SK-N-SH treated with all-trans-retinoic acid at 6 μM for 48 hours (cell line): ENCODE results near the gene SOD3.

ENCODE experiments used
- ATAC-seq: fragments of 200-7000 bp; cut with Tn5 transposase; 3 replicates; pipeline ENCODE4 v1.9.1; 2020; ENCODE audit warnings: mild to moderate bottlenecking, moderate library complexity
- BACH2 ChIP-seq: fragments of 250-450 bp; sonication (Bioruptor Pico); IDR thresholded peaks from 2 replicates; pipeline ENCODE4 v1.9.0; 2021; ENCODE audit warnings: mild to moderate bottlenecking, borderline replicate concordance
- CREB5 ChIP-seq: fragments of 250-450 bp; sonication (Bioruptor Pico); IDR thresholded peaks from 2 replicates; pipeline ENCODE4 v1.5.1; 2020; ENCODE audit warnings: low read depth, mild to moderate bottlenecking, moderate library complexity
- CSDC2 ChIP-seq: fragments of 250-450 bp; sonication (Bioruptor Pico); IDR thresholded peaks from 2 replicates; pipeline ENCODE4 v1.5.0; 2020; ENCODE audit warnings: mild to moderate bottlenecking, moderate library complexity
- CSRNP3 ChIP-seq: fragments of 250-450 bp; sonication (Bioruptor Pico); IDR thresholded peaks from 2 replicates; pipeline ENCODE4 v1.5.1; 2021; ENCODE audit warnings: mild to moderate bottlenecking, moderate library complexity
- ESRRG ChIP-seq: fragments of 250-450 bp; sonication (Bioruptor Pico); IDR thresholded peaks from 2 replicates; pipeline ENCODE4 v1.6.1; 2021; ENCODE audit warnings: mild to moderate bottlenecking
- GLIS3 ChIP-seq: fragments of 250-450 bp; sonication (Bioruptor Pico); IDR thresholded peaks from 2 replicates; pipeline ENCODE4 v1.5.0; 2020; ENCODE audit warnings: mild to moderate bottlenecking, moderate library complexity
- ISL1 ChIP-seq: fragments of 250-450 bp; sonication (Bioruptor Pico); IDR thresholded peaks from 2 replicates; pipeline ENCODE4 v2.1.2; 2022; ENCODE audit warnings: mild to moderate bottlenecking, moderate library complexity
- OSR1 ChIP-seq: fragments of 250-450 bp; sonication (Bioruptor Pico); IDR thresholded peaks from 2 replicates; pipeline ENCODE4 v1.8.0; 2022; ENCODE audit warnings: moderate library complexity, mild to moderate bottlenecking, inconsistent platforms
- PPARA ChIP-seq: fragments of 250-450 bp; sonication (Bioruptor Pico); IDR thresholded peaks from 2 replicates; pipeline ENCODE4 v1.5.0; 2020; ENCODE audit warnings: mild to moderate bottlenecking, borderline replicate concordance
- SNAI2 ChIP-seq: fragments of 250-450 bp; sonication (Bioruptor Pico); IDR thresholded peaks from 2 replicates; pipeline ENCODE4 v1.5.0; 2020; ENCODE audit warnings: mild to moderate bottlenecking, moderate library complexity
- TCF4 ChIP-seq: fragments of 250-450 bp; sonication (Bioruptor Pico); IDR thresholded peaks from 2 replicates; pipeline ENCODE4 v1.8.0; 2021; ENCODE audit warnings: mild to moderate bottlenecking, moderate library complexity, borderline replicate concordance
- TOX ChIP-seq: fragments of 250-450 bp; sonication (Bioruptor Pico); IDR thresholded peaks from 2 replicates; pipeline ENCODE4 v1.8.0; 2021; ENCODE audit warnings: mild to moderate bottlenecking, moderate library complexity, borderline replicate concordance
- TSHZ2 ChIP-seq: fragments of 250-450 bp; sonication (Bioruptor Pico); IDR thresholded peaks from 2 replicates; pipeline ENCODE4 v1.5.0; 2020; ENCODE audit warnings: mild to moderate bottlenecking, moderate library complexity
- ZC3H10 ChIP-seq: fragments of 250-450 bp; sonication (Bioruptor Pico); IDR thresholded peaks from 2 replicates; pipeline ENCODE4 v1.5.1; 2021; ENCODE audit warnings: mild to moderate bottlenecking, moderate library complexity
- ZFP3 ChIP-seq: fragments of 250-450 bp; sonication (Bioruptor Pico); IDR thresholded peaks from 2 replicates; pipeline ENCODE4 v1.5.0; 2020; ENCODE audit warnings: mild to moderate bottlenecking, moderate library complexity
- ZFP30 ChIP-seq: fragments of 450-650 bp; formaldehyde crosslinking; IDR thresholded peaks from 2 replicates; pipeline ENCODE4 v1.5.0; 2022; ENCODE audit warnings: mild to moderate bottlenecking, moderate library complexity
- ZNF565 ChIP-seq: fragments of 450-650 bp; formaldehyde crosslinking; conservative IDR thresholded peaks from 2 replicates; pipeline ENCODE4 v1.5.0; 2020; ENCODE audit warnings: low read depth, mild to moderate bottlenecking, moderate library complexity
- ZNF70 ChIP-seq: fragments of 450-650 bp; formaldehyde crosslinking; IDR thresholded peaks from 2 replicates; pipeline ENCODE4 v1.5.0; 2020; ENCODE audit warnings: mild to moderate bottlenecking, moderate library complexity
- ZNF8 ChIP-seq: fragments of 450-650 bp; formaldehyde crosslinking; IDR thresholded peaks from 2 replicates; pipeline ENCODE4 v1.5.0; 2020; ENCODE audit warnings: mild to moderate bottlenecking, moderate library complexity
- TF ChIP-seq, protein P1 (sequence below): fragments of 250-450 bp; sonication (Bioruptor Pico); IDR thresholded peaks from 2 replicates; pipeline ENCODE4 v1.8.0; 2021; ENCODE audit warnings: low read depth, mild to moderate bottlenecking, moderate library complexity, borderline replicate concordance
- TF ChIP-seq, protein P2 (sequence below): fragments of 250-450 bp; sonication (Bioruptor Pico); IDR thresholded peaks from 2 replicates; pipeline ENCODE4 v1.8.0; 2020; ENCODE audit warnings: mild to moderate bottlenecking, moderate library complexity, borderline replicate concordance

SOD3 gene

GRCh38 chr4:24771241-24771640 lies 24.1 kb upstream of the SOD3 start:
- TF ChIP-seq ZNF8 = no peak
- no peak for TF ChIP-seq ESRRG (CRISPR knock-in tag)
- no peak for TF ChIP-seq TCF4 (CRISPR knock-in tag)
- no peak for TF ChIP-seq SNAI2 (CRISPR knock-in tag)
- TF ChIP-seq, protein P1, sequence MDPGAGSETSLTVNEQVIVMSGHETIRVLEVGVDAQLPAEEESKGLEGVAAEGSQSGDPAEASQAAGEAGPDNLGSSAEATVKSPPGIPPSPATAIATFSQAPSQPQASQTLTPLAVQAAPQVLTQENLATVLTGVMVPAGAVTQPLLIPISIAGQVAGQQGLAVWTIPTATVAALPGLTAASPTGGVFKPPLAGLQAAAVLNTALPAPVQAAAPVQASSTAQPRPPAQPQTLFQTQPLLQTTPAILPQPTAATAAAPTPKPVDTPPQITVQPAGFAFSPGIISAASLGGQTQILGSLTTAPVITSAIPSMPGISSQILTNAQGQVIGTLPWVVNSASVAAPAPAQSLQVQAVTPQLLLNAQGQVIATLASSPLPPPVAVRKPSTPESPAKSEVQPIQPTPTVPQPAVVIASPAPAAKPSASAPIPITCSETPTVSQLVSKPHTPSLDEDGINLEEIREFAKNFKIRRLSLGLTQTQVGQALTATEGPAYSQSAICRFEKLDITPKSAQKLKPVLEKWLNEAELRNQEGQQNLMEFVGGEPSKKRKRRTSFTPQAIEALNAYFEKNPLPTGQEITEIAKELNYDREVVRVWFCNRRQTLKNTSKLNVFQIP (CRISPR knock-in tag) = no peak
- TF ChIP-seq ZFP30 (CRISPR knock-in tag) = no peak
- no peak for TF ChIP-seq OSR1 (CRISPR knock-in tag)
- no peak for TF ChIP-seq ZNF70 (CRISPR knock-in tag)
- no peak for TF ChIP-seq TOX
- TF ChIP-seq GLIS3 (CRISPR knock-in tag) = no peak
- TF ChIP-seq CSDC2 (CRISPR knock-in tag) = no peak
- TF ChIP-seq, protein P2, sequence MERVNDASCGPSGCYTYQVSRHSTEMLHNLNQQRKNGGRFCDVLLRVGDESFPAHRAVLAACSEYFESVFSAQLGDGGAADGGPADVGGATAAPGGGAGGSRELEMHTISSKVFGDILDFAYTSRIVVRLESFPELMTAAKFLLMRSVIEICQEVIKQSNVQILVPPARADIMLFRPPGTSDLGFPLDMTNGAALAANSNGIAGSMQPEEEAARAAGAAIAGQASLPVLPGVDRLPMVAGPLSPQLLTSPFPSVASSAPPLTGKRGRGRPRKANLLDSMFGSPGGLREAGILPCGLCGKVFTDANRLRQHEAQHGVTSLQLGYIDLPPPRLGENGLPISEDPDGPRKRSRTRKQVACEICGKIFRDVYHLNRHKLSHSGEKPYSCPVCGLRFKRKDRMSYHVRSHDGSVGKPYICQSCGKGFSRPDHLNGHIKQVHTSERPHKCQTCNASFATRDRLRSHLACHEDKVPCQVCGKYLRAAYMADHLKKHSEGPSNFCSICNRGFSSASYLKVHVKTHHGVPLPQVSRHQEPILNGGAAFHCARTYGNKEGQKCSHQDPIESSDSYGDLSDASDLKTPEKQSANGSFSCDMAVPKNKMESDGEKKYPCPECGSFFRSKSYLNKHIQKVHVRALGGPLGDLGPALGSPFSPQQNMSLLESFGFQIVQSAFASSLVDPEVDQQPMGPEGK = no peak
- no peak for TF ChIP-seq BACH2
- TF ChIP-seq PPARA = no peak
- TF ChIP-seq CREB5 (CRISPR knock-in tag) = no peak
- TF ChIP-seq TSHZ2 (CRISPR knock-in tag) = no peak
- TF ChIP-seq ZC3H10 (CRISPR knock-in tag) = no peak
- no peak for TF ChIP-seq ISL1
- TF ChIP-seq CSRNP3 (CRISPR knock-in tag) = no peak
- no peak for TF ChIP-seq ZNF565 (CRISPR knock-in tag)
- TF ChIP-seq, all 23 proteins: peak for 0
- no peak for ATAC-seq

GRCh38 chr4:24772061-24772705 lies 23.2 kb upstream of the SOD3 start:
- no peak for ATAC-seq
- TF ChIP-seq, protein P2 = no peak
- TF ChIP-seq OSR1 (CRISPR knock-in tag) (no peak), ZNF8 (no peak), TCF4 (CRISPR knock-in tag) (no peak), ISL1 (no peak)
- TF ChIP-seq, all 23 proteins: peak for 0

GRCh38 chr4:24772952-24773351 lies 22.4 kb upstream of the SOD3 start:
- TF ChIP-seq GLIS3 (CRISPR knock-in tag) = no peak
- TF ChIP-seq SNAI2 (CRISPR knock-in tag) = no peak
- TF ChIP-seq ZFP3 = no peak
- TF ChIP-seq, protein P2 = no peak
- ATAC-seq = no peak
